ENCODE results near the gene PXN. TPM values are rescaled to one million over a fixed set of nuclear protein-coding genes. Genes with fewer than 3 reads are reported as not detected.
"Not testable (repeated sequence)": the region's sequence is repeated elsewhere in the genome, so short reads cannot be mapped to it uniquely, and the experiment has no call there.

PXN gene
- total RNA-seq, 1 donor from 2014 or later: 279 TPM

DNA sequence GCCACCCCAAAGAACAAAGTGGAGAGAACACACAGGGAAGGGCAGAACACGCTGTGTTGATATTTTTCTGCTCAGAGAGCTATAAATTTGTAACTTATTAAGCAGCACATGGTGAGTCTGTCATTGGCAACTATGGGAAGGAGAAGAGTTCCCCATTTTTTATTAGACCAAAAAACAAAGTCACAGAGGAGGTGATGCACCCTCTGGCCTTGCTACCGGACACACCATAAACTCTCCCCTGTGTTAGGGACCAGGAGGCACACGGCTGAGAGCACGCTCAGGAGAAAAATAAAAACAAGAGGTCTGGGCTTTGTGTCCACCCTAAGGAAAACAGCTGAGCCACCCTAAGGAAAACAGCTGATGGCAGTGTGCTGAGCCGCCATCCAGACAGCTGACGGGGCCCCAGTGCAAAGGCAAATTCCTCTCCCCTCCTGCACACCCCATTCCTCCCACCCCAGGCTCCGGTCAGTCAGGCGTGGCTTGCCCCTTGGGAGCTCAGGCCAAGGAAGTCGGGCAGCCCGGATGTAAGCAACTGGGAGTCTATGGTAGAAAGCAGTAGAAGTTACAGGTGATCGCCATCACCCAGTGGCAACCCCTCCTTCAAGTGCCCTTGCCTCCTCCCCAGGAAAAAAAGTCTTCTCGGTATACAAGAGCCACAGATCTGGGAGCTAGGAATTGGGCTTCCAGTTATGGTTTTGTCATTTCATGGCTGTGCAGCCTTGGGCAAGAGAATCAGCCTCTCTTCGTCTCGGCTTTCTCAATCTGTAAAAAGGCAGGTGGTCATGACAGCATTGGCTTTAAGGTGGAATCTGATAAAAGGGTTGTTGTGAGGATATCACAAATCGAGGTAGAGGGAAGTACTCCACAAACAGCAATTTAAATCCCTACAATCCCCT lies 2.4 kb downstream of the PXN start:
- no peak for DNase-seq (ENCODE audit: extremely low read depth, low read depth, low spot score)

DNA sequence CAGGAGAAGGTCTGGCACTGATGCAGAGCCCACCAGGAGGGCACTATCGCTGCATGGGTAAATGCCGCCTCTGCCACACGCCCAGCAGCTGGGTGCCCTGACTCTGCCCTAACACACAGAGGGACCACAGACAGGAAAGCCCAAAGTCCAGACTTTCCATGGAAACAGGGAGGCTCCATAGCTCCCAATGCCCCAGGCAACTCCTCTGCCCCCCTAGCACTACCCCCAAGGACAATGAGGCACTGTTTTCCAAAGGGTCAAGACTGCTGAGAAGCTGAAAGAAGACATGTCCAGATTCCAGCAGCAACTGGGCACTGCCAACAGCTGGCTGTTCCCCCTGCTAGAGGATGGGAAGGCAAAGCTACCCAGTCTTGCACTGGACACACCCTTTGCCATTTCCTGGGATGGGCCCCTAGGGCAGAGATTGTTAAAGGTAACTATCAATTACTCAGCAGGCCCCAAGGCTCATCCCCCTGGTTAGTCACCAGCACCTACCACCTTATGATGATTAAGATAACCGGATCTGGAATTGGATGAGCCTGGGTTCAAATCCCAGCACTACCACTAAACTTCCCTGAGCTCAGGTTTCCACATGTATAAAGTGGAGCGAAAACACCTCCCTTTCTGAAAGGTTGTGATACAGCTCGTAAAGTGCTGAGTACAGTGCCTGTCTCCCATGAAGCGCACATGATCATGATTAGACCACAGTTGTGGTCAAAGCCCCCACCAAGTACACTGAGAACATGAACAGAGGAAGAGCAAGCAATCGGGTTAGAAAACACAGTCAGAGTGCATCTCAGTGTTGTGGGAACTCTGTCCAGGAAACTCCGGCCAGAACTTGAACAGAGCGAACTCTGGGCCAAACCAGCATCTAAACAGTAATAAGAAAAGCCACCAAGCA lies 3.3 kb downstream of the PXN start:
- no peak for DNase-seq (ENCODE audit: extremely low read depth, low read depth, low spot score)

- DNase-seq (ENCODE audit: extremely low read depth, low read depth, low spot score): no peak
These were observed 4.9 kb downstream of the PXN start for GRCh38 chr12:120260607-120261006.

DNA sequence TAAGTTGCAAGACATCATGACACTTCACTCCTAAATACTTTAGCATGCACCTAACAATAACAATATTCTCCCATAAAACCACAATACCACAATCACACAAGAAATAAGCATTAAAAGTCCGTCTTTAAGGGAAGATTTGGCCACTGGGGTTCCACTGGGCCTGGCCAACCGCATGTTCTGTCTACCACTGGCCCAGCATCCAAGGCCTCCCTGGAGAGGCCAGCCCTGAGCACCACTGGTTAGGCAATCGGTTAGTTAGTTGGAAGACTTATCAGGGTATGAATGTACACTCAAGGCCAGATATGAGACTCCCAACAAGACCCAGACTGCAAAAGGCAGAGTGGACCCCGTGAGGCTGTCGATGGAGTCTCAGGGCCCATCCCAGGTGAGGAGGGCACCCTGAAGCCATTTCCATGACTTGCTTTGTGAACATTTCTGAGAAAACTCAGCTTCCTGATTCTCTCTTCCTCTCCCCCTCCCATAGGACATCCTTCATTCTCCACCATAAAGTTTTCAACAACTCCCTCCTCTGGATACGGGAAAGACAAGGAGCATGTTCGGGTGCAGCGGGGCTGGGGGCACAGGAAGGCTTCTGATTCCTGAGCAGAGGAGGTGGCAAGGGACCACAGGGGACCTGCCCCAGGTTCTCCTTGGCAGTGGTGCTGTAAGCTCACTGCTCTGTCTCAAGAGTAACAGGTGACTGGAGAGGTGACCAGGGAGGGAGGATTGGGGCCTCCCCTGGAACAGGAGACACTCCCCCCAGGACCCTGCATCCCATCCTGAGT lies 5.9 kb downstream of the PXN start:
- no peak for DNase-seq (ENCODE audit: extremely low read depth, low read depth, low spot score)

DNA sequence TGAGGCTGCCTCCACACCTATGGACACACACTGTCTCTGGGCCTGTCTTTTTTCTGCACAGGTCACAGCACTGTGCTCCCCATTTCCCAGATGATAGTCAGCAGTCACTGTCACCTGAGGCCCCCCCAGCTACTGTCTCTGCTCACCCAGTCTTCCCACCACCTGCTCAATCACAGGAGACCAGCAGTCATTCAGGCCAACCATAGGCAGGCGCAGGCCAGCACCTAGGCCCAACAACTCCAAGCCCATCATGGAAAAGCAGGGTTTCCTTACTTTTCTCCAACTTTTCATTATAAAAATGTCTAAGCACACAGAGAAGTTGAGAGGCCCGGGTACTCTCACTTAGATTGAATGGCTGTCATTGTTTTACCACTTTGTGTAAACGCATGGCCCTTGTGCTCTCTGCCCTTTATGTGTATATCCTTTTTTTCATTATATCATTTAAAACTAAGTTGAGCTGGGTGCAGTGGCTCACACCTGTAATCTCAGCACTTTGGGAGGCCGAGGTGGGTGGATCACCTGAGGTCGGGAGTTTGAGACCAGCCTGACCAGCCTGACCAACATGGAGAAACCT lies 7.1 kb downstream of the PXN start:
- DNase-seq (ENCODE audit: extremely low read depth, low read depth, low spot score): no peak

DNA sequence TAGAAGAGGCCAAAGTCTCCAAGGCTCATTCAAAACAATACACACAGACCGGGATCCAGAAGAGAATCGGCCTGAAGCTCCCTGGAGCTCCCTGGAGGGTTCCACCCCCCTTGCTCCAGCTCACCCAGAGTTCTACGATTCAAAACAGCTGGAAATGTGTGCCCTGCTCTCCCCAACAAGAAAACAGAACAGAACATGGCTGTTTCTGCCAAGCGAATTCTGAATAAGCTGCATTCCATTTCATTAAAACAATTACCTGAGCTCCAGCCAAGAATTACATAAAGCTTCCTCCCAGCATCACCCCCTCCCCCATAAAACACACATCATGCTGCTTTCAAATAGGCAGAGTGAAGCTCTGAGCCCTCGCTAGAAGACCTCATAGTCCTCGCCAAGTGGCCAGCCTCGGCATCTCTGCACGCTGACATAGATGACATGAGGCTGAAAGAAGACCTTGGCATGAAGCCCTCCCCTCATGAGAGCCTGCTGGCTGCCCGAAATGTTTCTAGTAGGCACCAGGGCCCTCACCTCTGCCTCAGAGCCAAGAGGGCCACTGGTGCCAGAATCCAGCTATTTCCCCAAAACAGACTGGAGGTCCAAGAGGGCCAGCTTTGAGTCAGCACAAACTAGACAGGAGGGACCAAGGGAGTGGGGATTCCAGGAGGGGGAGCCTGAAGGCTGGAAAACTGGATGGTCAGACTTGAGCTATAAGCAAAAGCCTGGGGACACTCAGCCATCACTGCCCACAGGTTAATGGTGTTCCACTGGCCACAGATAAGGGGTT lies 8.3 kb downstream of the PXN start:
- peak; percentile 92 for DNase-seq (ENCODE audit: extremely low read depth, low read depth, low spot score)

GRCh38 chr12:120254809-120255208 lies 10.7 kb downstream of the PXN start:
- peak; percentile 72 for DNase-seq (ENCODE audit: extremely low read depth, low read depth, low spot score)

DNA sequence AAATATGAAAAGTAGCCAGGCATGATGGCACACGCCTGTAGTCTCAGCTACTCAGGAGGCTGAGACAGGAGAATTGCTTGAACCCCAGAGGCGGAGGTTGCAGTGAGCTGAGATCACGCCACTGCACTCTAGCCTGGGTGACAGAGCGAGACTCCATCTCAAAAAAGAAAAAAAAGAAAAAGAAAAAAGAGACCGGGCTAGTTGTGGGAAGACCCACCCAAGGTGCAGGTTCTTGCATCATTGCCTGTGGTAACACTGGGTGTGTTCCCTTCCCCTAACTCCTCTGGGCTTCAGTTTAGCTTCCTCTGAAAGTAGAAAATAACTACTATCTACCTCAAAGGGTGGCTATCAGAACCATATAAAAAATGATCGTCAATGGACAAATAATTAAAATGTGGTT lies 12.2 kb downstream of the PXN start:
- DNase-seq (ENCODE audit: extremely low read depth, low read depth, low spot score): not testable (repeated sequence)

- no peak for DNase-seq (ENCODE audit: extremely low read depth, low read depth, low spot score)
These were observed 13.2 kb downstream of the PXN start for GRCh38 chr12:120252071-120252906.

DNA sequence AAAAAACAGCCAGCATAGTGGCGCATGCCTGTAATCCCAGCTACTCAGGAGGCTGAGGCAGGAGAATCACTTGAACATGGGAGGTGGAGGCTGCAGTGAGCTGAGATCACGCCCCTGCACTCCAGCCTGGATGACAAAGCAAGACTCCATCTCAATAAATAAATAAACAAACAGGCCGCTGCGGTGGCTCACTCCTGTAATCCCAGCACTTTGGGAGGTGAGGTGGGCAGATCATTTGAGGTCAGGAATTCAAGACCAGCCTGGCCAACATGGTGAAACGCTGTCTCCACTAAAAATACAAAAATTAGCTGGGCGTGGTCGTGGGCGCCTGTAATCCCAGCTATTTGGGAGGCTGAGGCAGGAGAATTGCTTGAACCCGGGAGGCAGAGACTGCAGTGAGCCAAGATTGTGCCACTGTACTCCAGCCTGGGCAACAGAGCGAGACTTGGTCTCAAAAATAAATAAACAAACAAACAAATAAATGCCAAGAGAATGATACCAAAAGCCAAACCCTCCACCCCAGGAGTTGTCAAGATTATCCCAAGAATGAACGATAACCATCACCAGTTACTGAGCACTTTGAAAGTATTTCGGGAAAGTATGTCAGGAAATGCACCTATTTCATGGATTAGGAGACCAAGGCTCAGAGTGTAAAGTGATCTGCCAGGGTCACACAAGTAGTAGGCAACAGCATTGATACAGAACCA lies 14.0 kb downstream of the PXN start:
- not testable (repeated sequence) for DNase-seq (ENCODE audit: extremely low read depth, low read depth, low spot score)

- DNase-seq (ENCODE audit: extremely low read depth, low read depth, low spot score): no peak
These were observed 15.4 kb downstream of the PXN start for GRCh38 chr12:120249875-120250795.

GRCh38 chr12:120249266-120249874 lies 16.2 kb downstream of the PXN start:
- DNase-seq (ENCODE audit: extremely low read depth, low read depth, low spot score): no peak

GRCh38 chr12:120247621-120248030 lies 17.9 kb downstream of the PXN start:
- DNase-seq (ENCODE audit: extremely low read depth, low read depth, low spot score): no peak

GRCh38 chr12:120247183-120247582 lies 18.3 kb downstream of the PXN start:
- no peak for DNase-seq (ENCODE audit: extremely low read depth, low read depth, low spot score)

DNA sequence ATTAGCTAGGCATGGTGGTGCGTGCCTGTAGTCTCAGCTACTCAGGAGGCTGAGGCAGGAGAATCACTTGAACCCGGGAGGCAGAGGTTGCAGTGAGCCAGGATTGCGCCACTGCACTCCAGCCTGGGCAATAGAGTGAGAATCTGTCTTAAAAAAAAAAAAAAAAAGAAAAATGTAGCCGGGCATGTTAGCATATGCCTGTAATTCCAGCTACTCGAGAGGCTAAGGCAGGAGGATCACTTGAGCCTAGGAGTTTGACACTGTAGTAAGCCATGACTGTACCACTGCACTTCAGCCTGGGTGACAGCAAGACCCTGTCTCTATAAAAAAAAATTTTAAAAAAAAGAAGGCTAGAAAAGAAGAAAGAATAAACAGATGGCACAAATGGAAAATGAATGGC lies 18.8 kb downstream of the PXN start:
- not testable (repeated sequence) for DNase-seq (ENCODE audit: extremely low read depth, low read depth, low spot score)

- DNase-seq (ENCODE audit: extremely low read depth, low read depth, low spot score): no peak
These were observed 22.4 kb downstream of the PXN start for GRCh38 chr12:120242971-120243699.
